GM12801 (cell line): Measurements from ENCODE around the gene RNPEP.

Source experiments
- TF ChIP-seq, protein P1 (sequence below): IDR thresholded peaks from one replicate; pipeline ENCODE4 v1.5.1; 2011; ENCODE audit warnings: control low read depth; ENCODE audit not compliant: insufficient read length; ENCODE audit errors: extremely low read depth

The RNPEP gene

DNA sequence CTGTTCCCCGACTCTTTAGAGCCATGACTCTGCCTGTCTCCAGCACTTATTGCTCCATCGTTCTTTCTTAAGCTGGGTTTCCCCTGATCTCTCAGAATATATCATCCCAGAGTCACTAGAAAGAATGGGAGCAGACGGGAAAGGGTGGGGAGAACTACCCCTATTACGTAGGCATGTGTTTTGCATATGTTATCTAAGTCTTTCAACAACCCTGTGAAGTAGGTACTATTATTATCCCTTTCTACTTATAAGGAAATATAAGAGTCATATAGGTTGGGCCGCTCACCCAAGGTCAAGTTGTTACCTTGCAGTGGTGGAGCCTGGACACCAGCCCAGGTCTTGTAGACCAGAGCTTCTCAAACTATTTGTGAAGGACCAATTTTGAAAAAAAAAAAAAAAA is 66.7 kb downstream of the RNPEP start:
- TF ChIP-seq, protein P1, sequence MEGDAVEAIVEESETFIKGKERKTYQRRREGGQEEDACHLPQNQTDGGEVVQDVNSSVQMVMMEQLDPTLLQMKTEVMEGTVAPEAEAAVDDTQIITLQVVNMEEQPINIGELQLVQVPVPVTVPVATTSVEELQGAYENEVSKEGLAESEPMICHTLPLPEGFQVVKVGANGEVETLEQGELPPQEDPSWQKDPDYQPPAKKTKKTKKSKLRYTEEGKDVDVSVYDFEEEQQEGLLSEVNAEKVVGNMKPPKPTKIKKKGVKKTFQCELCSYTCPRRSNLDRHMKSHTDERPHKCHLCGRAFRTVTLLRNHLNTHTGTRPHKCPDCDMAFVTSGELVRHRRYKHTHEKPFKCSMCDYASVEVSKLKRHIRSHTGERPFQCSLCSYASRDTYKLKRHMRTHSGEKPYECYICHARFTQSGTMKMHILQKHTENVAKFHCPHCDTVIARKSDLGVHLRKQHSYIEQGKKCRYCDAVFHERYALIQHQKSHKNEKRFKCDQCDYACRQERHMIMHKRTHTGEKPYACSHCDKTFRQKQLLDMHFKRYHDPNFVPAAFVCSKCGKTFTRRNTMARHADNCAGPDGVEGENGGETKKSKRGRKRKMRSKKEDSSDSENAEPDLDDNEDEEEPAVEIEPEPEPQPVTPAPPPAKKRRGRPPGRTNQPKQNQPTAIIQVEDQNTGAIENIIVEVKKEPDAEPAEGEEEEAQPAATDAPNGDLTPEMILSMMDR = no peak

- TF ChIP-seq, protein P1 = no peak
These were observed 71.6 kb downstream of the RNPEP start for GRCh38 chr1:202054094-202054493.
